GM15510 (cell line): ENCODE data around the gene MOSMO.

Source experiments
- POLR2A ChIP-seq: IDR thresholded peaks from 3 replicates; pipeline ENCODE4 v1.6.1; 2011; ENCODE audit warnings: borderline replicate concordance; ENCODE audit not compliant: insufficient read length; ENCODE audit errors: extremely low read depth

MOSMO gene

DNA sequence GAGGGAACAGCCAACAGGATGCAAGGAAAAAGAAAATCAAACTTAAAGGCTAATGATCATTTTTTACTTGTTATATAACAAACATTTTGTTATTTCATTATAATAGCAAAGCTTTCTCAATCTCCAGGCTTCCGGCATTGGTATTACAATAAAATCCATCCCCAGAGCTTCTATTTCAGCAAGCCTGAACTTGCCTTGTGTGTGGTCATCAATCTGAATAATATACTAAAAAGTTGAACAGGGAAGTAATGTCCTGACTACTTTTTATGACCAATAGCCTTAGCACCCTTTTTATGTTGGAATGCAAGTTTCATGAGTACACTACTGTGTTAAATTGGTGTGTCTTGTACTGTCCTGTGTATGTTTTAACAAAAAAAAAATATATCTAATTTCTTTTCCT is 57.3 kb downstream of the MOSMO start:
- no peak for TF ChIP-seq POLR2A

DNA sequence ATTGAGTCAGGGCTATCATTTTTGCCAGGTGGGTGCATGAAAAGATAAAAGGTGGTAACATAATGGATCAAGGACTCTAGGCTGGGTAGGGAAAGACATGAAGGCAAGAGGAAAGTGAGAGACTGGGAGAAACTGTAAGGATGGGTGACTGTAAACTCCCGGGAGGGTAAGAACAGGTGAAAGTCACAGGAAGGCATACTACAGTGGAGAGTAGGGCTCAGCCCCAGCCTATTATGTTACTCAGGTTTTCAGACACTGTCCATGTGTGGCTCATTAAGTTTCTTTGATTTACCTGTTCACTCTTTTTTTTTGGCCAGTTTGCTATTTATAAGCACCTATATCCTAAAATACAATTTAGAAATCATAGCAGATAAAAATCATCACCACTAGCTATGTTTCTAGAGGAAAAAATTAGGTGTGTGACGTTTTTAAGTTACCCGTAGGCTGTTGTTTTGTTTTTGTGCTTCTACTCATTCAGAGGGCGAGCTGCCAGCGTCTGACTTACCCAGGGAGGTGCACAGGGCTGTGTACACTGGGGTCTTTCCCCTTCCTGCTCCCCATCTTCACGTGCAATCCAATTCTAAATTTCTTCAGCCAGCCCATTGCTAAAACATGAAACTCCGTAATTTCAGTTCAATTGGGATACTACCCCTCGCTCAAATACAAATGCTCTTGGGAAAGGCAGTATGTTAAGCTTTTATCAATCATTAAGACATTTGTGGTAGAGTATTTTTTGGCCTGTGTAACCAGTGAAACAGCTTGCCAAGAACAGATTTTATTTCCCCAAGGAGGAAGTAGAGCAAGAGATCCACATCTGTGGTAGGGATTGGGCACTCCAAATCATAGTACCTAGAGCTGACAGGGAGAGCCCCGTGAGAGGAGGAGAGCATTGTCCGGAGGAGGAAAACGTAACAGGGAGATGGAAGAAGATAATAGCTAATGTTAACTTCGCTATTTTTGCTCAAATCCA is 62.7 kb downstream of the MOSMO start:
- TF ChIP-seq POLR2A = no peak

DNA sequence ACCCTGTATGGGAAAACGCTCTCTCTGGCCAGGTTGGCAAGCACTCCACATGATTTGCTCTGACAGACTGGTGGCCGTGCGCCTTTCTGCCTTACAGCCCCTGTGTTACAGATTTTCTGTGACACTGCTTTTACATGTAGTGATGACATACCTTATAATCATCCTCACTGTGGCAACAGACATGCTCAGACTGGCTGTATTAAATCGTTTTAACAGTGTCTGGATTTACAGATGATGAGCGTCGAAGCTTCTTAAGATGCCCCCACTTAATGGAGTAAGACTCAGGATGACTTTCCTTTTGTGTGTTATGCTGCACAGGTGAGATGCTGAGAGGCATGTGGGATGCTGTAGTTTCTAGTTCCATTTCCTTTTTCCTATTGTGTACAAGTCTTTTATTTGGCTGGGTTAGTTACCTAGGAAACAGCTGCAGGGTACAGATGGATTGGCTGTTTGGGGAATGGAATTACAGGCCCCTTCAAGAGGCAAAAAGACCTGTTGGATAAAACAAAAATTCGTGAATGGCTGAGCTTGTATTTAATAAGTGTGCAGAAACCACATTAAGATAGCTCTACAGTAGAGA is 63.5 kb downstream of the MOSMO start:
- TF ChIP-seq POLR2A = no peak

DNA sequence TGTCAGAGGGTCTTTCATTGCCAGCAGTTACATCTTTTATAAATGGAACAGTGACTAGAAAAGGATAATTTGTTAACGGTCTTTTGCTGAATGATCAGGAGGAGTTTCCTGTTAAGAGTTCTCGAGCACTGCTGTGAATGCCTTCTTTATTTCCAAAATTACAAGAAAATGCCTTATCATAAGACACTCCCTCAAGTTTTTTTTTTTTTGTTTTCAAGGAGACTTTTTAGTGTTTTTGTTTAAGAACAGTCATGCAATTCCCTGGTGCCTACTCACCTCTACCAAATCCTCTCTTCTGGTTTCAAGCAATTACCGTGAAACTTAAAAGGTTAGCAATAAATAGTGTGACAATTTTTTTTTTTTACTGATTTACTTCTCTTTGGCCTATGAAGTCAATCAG is 65.4 kb downstream of the MOSMO start:
- no peak for TF ChIP-seq POLR2A

DNA sequence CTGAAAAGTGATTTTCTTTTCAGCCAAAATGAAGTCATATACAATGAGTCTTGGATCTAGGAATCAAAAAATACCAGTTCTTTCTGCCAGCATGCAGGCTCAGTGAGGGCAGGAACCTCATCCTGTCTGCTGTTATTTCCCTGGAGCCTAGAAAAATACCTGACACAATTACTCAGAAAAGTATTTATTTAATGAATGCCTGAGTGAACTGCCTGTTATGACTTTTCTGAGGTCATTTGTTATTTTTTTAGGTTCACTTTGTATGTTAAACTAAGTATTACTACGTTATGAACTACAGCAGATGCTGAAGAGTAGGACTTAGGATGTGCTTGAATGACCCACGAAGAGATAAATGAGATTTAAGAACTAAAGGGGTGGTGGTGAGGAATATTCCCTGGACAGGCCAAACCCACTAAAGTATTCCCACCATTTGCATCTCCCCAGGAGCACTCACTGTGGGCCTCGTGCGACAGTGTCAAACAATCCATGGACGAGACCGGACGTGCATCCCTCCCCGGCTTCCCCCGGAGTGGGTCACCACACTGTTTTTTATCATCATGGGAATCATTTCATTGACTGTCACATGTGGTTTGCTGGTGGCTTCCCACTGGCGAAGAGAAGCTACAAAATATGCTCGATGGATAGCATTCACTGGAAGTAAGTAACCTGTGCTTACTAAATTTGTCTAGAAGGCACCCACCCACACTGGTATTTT is 67.3 kb downstream of the MOSMO start:
- TF ChIP-seq POLR2A = no peak

DNA sequence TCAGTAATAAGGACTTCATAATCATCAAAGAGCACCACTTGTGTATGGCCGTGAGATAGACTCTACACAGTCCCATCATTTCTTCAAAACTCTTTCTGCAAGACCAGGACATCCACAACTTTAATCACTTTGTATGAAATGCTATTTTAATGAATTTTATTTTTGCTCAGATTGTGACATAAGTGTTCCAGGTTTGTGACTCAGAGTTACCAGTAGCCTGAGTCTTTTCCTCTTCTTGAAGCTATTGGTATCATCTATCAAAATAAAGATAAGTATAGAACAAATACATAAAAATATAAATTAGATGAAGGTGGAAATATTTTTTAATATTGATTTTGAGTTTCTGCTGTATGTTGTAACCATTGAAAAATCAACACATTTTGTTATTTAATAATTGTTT is 67.9 kb downstream of the MOSMO start:
- no peak for TF ChIP-seq POLR2A

DNA sequence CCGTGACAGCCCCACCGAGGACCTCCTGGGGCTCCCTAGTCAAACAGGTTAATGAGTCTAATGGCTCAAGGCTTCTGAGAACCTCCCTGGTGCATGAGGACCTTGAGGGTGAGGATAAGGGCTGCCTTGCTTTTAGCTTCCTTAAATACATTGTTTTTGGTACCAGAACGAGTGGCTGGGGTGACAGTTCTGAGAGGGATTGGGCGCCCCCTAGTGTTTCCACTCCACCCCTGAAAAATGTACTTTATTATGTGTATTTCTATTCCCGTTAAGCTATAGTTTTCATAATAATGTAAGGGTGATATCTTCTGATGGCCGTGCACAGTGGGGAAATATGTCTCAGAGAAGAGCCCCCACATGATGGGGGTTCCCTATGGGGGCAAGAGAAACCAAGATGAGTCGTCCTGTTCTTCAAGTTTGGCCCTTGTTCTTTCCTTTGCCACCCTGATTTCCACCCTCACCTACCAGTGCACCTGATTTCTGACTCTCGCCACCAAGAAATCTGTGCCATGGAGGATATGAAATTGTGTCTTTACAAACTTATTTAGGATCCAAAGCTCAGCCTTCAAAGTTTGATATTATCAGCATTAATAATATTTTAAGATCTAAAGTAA is 69.9 kb downstream of the MOSMO start:
- no peak for TF ChIP-seq POLR2A

DNA sequence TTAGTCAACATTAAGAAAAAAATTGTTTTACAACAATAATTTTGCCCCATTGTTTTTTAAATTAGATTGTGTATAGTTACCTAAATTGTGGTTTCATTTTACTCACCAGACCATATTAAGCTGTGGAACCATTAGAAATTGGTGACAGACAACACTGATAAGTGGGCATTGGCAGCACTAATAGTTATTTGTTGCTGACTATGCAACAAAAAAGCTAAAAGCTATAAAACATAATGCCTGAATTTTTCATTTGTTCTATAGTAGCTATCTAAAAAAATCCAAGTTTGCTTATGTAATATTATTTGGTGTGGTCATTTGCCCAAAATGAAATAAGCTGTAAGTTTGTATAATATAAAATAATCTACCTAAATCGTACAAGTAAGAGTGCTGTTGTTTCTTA is 70.7 kb downstream of the MOSMO start:
- no peak for TF ChIP-seq POLR2A

DNA sequence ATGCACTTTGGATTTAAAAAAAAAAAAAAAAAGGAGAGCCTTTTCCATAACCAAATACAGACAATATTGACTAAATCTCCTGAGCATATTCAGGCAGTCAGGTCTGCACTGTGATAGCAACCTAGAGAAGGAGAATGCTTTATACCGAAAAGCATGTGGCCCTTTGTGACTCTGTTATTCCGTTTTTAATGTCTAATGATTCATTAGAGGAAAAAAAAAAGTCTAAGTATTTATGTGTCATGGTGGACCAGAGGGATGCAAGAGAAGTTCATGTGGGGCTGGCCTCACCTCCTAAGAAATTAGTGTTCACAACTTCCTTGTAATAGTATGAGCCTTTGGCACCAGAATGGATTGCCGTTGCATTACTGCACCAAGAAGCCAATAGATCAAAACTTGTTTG is 73.1 kb downstream of the MOSMO start:
- no peak for TF ChIP-seq POLR2A

DNA sequence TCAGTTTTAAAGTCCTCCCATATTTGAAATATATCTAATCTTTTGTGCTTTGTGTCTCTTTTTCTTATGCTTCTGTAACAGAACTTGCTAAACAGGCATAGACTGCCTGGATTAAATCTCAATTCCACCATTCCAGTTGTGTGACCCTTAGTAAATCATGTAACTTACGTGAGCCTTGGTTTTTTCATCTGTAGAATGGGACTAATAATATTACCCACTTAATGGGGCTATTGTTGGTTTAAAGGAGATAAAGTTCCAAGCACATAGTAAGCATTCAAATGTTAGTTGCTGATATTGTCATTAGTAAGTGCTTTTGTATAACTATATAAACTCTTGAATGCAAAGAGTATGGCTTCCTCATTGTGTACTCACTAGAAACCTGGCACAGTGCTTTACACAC is 78.5 kb downstream of the MOSMO start:
- TF ChIP-seq POLR2A = no peak

DNA sequence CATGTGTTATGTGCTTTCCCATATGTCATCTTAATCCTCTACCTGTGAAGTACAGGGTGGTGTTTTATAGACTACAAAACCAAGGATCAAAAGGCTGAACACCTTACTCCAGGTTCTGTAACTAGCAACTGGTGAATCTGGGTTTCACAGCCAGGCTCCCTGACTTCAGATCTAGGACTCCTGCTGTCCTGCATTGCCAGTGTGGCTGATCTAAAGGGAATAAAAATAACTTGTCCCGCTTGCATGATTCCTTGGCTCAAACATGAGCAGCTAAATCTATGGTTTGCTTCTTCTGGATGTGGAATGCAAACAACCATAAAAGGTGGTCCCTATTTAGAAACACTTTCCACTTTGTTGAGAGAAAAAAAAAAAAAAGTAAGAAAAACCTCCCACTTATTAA is 80.7 kb downstream of the MOSMO start:
- TF ChIP-seq POLR2A = no peak

DNA sequence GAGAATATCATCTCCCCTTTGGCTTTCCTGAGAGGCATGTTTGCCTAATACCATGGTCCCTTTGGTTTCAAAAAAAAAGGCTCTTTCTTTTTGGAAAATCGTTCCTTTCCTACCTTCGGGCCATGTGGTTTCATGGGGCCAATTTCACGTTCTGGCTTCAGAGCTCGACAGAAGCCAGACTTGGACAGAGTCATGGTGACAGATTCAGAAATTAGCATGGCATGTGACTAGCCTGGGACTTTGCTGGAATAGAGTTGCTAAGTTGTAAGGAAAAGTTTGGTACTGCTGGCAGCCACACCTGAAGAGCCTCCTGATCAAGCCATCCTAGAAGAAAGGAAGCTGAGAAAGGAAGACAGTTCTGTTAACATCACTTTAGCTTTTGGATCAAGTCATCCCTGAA is 82.0 kb downstream of the MOSMO start:
- no peak for TF ChIP-seq POLR2A

DNA sequence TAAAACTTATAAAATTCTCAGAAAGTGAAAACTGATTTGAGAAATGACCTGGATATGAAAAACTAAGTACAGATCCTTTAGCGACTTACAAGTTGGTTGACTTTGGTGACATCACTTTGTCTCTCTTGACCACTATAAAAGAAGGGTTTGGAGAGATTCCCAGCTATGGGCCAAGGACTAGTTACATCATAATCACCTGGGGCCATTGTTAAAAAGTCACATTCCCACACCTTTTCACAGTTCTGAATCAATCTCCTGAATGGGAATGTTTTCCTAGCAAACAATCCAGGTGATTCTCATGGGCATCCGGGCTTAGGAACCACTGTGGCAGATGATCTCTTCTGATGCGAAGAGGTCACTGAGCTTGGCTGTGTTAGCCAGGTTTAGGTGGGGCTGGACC is 83.8 kb downstream of the MOSMO start:
- TF ChIP-seq POLR2A = no peak

DNA sequence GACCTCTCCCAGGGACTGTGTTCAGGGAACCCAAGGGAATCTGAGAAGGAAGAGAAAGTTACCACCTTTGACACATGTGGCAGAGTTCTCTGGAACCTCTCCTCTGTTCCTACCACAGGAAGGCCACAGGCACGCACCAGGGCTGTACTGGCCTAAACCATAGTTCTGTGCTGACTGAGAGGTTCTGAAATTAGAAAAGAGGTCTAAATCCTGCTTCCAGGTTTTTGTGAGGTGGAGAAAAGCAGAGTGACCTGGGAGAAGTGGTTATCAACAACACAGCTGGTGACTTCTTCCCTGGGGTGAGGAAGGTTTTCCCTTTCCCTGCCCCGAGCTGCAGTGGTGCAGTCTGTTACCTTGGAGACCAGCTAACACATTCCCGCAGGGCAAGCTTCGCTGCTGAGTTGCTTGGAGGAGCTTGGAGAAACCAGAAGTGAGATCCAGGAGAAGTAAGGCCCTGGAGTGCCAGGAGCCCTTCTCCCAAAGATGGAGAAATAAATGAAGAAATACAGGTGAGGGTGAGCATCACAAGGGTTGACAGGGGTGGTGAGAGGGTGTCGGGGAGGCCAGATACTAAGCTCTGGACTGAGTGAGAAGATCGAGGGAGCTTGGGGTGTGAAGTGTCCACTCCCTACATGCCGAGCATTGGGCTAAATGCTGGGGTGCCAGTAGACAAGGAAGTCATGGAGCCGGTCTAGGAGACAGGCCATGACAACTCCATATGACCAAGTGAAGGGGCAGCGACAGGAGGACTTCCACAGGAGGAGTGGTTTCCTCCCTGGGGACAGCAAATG is 84.4 kb downstream of the MOSMO start, which contains the start of gene VWA3A:
Gene VWA3A, plus strand, starts transcription at position 399 of the 791 bp plus-strand sequence. Its CDS starts 97 bp downstream, at position 496.
- no peak for TF ChIP-seq POLR2A
